GM19240 (cell line): Measurements from ENCODE around the gene TP53AIP1.

ENCODE experiments used
- DNase-seq: peaks from one replicate; pipeline ENCODE4 v3.0.0; 2011; ENCODE audit warnings: low spot score; ENCODE audit not compliant: insufficient read length

TP53AIP1 gene

GRCh38 chr11:128890543-128891368, 51.9 kb downstream of the TP53AIP1 start, which contains the start of gene KCNJ5:
KCNJ5 (plus strand) TSS chr11:128891356; CDS start chr11:128911274, 19,918 bp downstream.
- no peak for DNase-seq

- DNase-seq = no peak
Measured at GRCh38 chr11:128890216-128890542, 52.5 kb downstream of the TP53AIP1 start.

GRCh38 chr11:128889657-128890213, 52.9 kb downstream of the TP53AIP1 start:
- DNase-seq = no peak

GRCh38 chr11:128888034-128888985, 54.4 kb downstream of the TP53AIP1 start:
- no peak for DNase-seq

- no peak for DNase-seq
Measured at GRCh38 chr11:128886406-128887124, 56.1 kb downstream of the TP53AIP1 start.
